DND-41 (cell line): Measurements from ENCODE around the gene FANCD2OS.
"Not testable (repeated sequence)": the region's sequence is repeated elsewhere in the genome, so short reads cannot be mapped to it uniquely, and the experiment has no call there.

Source experiments
- EZH2 ChIP-seq: IDR thresholded peaks from 3 replicates; pipeline ENCODE4 v1.6.1; 2012; ENCODE audit warnings: borderline replicate concordance, low read depth, mild to moderate bottlenecking, moderate library complexity, low read length, inconsistent platforms; ENCODE audit not compliant: severe bottlenecking
- TF ChIP-seq, protein P1 (sequence below): IDR thresholded peaks from 2 replicates; pipeline ENCODE4 v1.5.1; 2012; ENCODE audit warnings: borderline replicate concordance, low read length, moderate library complexity, mild to moderate bottlenecking; ENCODE audit not compliant: poor library complexity, severe bottlenecking; ENCODE audit errors: extremely low read depth

DNA sequence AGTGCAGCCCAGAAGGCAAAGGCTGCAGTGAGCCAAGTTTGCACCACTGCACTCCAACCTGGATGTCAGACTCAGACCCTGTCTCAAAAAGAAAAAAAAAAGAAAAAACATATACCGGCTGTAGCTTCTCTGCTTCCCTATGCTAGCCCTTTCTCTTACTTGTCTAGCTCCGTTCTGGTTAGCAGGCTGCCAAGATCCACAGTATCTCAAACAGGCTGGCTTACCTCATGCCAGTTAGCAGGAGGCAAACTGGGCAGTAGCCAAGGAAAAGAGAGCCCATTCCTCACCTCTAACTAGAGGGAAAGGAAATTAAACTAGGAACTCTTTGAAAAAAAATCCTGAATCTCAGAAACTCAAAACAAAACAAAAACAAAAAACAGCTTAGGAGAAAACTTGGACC is 16.7 kb downstream of the FANCD2OS start:
- TF ChIP-seq, protein P1, sequence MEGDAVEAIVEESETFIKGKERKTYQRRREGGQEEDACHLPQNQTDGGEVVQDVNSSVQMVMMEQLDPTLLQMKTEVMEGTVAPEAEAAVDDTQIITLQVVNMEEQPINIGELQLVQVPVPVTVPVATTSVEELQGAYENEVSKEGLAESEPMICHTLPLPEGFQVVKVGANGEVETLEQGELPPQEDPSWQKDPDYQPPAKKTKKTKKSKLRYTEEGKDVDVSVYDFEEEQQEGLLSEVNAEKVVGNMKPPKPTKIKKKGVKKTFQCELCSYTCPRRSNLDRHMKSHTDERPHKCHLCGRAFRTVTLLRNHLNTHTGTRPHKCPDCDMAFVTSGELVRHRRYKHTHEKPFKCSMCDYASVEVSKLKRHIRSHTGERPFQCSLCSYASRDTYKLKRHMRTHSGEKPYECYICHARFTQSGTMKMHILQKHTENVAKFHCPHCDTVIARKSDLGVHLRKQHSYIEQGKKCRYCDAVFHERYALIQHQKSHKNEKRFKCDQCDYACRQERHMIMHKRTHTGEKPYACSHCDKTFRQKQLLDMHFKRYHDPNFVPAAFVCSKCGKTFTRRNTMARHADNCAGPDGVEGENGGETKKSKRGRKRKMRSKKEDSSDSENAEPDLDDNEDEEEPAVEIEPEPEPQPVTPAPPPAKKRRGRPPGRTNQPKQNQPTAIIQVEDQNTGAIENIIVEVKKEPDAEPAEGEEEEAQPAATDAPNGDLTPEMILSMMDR: not testable (repeated sequence)
- TF ChIP-seq EZH2: not testable (repeated sequence)
